Fibroblast of the aortic adventitia (primary cell): Measurements from ENCODE around the gene XPO6. TPM values are rescaled to one million over a fixed set of nuclear protein-coding genes. Genes with fewer than 3 reads are reported as not detected.

ENCODE experiments used
- DNase-seq: peaks from one replicate; pipeline ENCODE4 v3.0.0-alpha.2; 2010; ENCODE audit warnings: low read depth
- H3K4me3 ChIP-seq: 2 replicates; pipeline ENCODE4 v1.5.1; 2011; ENCODE audit warnings: low read depth, mild to moderate bottlenecking, control low read depth, low read length, moderate library complexity
- CTCF ChIP-seq: IDR thresholded peaks from 2 replicates; pipeline ENCODE4 v1.5.1; 2011; ENCODE audit warnings: mild to moderate bottlenecking, low read length, control low read depth, inconsistent platforms; ENCODE audit not compliant: insufficient read depth
- total RNA-seq: library from RNA; depleted of rRNA; stranded (reverse); fragments of >200 nt; gene quantifications from 2 replicates; pipeline ENCODE4 v1.2.3, GENCODE V29; 2012; ENCODE audit warnings: low replicate concordance

The XPO6 gene
- total RNA-seq, 1 donor: 112 TPM

DNA sequence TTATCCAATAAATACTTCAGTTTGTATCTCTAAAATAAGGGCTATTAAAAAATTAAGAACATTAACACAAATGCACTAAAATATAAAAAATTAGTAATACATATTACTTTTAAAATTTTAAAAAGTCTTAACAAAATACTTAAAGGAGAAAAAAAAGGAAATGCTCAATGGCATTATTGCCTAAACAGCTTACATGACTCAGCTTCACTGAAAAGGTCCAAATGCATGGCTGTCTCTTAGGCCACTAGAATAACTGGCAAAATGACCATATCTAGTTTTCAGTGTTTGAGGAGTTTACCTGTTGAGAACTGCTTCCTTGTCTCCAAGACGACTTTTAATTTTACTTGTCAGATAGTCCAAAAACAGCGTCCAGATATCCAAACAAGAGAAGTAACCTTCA is 66.0 kb downstream of the XPO6 start:
- no peak for TF ChIP-seq CTCF
- H3K4me3 ChIP-seq: no peak overlapping the region
- no peak for DNase-seq

- H3K4me3 ChIP-seq: no peak overlapping the region
- DNase-seq: no peak
- TF ChIP-seq CTCF: no peak
Observed at GRCh38 chr16:28140788-28141618, 70.8 kb downstream of the XPO6 start.

DNA sequence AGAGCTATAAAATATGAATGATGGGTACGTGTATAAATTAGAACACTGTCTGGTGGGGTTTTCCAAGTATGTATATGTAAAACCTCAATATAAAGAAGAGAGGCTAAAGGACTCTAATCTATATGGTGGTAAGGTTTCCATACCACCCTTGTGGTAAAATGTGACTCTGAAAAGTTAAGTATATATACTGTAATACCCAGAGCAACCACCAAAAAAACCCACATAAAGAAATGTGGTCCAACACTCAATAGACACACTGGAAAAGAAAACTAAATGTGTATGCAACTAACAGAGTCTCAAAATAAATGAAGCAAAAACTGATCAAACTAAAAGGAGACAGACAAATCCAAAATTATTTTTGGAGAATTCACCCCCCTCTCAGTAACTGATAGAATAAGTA is 72.2 kb downstream of the XPO6 start:
- H3K4me3 ChIP-seq: no peak overlapping the region
- TF ChIP-seq CTCF: no peak
- no peak for DNase-seq

DNA sequence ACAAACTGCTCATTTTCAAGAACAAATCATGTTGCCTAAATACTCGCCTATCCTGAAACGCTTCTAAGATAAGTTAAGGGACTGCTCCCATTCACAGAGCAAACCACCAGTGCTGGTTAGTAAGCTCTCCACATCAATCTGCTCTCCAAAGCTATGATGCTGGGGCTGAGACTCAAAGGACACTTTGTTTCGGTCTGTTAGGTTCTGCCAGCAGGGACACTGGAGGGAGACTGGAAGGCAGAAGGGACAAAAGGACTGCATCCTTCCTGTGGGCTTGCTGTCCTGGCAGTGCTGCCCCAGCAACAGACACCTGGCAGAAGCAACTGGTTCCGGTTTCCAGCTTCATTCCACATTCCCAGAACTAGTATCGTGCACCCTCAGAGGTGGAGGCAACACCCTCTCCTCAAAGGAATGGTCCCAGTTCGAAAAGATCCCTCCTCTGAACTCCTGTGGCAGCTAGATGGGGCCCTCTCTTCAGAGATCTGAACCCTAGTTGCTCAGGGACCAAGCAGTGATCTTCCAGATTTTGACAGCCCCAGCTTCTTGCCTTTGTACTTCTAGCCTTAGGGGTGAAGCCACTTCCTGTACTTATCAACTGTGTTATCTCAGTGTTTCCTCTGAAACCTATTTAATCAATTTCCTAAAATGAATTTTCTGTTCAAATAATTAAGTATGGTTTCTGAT is 74.9 kb downstream of the XPO6 start:
- DNase-seq: peak; percentile 15
- no peak overlapping the region for H3K4me3 ChIP-seq
- TF ChIP-seq CTCF: no peak

GRCh38 chr16:28133666-28134065 is 78.1 kb downstream of the XPO6 start:
- no peak overlapping the region for H3K4me3 ChIP-seq
- TF ChIP-seq CTCF: no peak
- no peak for DNase-seq

GRCh38 chr16:28131743-28132393 is 79.9 kb downstream of the XPO6 start:
- no peak for TF ChIP-seq CTCF
- no peak for DNase-seq

More at GRCh38 chr16:28131743-28132393, 79.9 kb downstream of the XPO6 start:
- no peak overlapping the region for H3K4me3 ChIP-seq
